NOMO-1 (cell line): Measurements from ENCODE around the gene LMNTD2.

Experiments
- DNase-seq, 2 experiments: peaks; one replicate each; lab custom pipeline; 2025; ENCODE audit not compliant: unreplicated experiment in 2 of 2; lab: John Stamatoyannopoulos, UW

Gene LMNTD2

DNA sequence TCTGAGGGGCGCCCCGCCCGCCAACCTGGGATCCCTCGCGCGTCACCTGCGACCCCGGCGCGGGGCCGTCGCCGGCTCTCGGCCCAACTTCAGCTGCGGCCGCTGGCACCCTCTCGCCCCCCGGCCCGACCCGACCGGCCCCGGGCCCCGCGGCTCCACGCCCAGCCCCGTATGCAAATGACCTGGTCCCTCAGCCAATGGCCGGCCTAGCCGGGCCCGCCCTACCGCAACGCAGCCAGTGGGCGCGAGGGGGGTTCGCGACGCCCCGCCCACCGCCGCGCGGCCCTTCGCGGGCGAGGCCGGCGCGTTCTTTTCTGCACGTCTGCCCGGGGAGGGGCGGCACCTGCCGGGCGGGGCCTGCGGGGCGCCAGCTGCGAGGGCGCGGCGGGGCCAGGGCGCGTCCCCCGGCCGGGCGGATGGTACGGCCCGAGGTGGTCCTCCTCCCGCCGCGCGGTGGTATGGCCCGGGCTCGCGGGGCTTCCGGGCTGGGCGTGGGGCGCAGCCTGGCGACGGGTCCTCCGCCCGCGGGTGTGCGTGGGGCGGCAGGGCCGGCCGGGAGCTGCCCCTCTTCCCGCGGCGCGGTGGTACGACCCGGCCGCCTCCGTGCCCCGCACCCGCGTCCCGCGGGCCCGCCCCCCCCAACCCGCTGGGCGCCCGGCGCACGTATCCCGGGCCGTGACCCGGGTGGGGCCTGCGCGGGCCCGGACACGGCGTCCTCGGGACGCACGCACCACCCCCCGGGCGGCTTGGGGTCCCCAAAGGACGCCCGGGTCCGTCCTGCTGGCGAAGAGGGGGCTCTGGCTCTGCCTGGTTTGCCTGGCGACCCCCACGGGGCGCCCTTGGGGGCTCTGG is 8.0 kb upstream of the LMNTD2 start:
- peak; percentile 91 to 98 for DNase-seq

DNA sequence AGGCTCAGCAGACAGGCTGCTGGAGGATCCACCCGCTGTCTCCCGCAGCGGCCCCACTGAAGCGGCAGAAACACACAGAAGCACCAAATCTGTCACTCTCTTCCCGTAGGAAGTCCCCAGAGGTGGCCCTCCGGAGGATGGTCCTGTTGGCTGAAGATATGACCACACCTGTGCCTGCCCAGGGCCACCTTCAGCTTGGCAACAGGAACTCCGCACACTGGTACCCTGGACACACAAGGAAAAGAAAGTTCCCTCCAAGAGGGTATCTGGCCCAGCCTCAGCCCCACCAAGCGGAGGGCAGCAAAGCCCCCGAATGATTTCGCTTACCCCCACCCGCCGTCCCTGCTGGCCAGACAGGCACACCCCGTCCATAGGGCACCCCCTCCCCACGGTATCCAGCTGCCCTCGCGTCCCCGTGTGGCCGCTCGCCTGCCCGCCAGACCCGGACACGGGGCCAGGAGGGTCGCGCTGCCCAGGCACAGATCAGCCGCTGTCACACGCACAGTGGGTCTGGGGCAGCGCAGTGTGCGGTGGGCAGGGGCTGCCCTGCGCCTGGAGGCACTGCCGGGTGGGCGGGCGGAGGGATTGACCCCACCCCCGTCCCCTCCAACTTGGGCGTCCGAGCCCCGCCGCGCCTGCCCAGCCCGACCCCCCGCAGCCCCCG is 7.2 kb upstream of the LMNTD2 start:
- no peak for DNase-seq

DNA sequence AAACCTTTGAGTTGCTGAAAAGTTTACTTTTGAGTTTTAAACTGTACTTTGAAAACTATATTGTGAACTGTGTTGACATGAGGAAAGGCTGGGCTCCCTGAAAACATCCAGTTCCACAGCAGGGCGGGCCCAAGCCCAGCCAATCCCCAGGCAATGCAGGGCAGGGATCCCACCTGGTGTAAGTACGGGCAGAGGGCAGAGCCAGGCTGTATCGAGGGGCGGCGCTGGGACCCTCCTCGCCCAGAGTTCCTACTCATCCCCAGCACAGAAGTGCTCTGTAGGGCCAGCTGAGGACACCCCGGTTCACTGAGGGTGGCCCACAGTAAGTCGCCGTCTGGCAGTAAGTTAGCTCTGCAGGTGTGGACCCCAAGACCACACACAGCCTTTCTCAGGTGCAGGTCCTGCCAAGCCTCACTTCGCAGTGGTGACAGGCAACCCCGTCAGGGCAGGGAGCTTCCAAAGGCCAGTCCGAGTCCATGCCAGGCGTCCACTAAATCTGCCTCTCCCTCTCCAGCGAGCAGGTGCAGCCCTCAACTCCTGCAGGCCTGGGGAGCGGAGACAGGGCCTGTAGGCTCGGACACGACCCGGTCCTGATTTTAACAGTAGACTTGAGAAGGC is 6.6 kb upstream of the LMNTD2 start:
- DNase-seq: no peak

DNA sequence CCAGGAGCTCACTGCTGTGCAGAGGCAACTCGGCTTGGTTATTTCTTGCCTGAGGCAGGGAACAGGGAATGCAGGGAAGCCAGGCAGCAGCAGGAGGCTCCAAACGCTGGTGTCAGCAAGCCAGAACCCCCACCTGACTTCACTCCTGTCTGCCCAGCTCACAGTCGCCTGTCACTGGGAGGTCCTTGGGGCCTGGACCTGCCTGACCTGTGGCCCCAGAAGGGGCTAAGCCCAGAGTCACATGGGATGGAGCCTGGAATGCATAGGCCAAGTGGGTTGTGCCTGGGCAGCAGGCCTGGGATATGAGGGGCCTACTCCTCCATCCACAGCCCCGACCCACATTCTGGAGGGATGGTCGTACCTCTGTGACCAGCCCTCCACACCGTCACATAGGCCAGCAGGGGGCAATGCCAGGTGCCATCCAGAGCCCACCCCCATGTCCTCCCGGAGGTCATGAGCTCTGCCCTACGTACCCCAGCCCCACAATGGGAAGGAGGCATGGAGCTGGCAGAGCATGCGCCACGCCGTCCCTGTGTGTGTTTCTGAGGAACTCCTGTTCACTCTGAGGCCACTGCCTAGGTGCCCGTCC is 5.5 kb upstream of the LMNTD2 start:
- no peak for DNase-seq

DNA sequence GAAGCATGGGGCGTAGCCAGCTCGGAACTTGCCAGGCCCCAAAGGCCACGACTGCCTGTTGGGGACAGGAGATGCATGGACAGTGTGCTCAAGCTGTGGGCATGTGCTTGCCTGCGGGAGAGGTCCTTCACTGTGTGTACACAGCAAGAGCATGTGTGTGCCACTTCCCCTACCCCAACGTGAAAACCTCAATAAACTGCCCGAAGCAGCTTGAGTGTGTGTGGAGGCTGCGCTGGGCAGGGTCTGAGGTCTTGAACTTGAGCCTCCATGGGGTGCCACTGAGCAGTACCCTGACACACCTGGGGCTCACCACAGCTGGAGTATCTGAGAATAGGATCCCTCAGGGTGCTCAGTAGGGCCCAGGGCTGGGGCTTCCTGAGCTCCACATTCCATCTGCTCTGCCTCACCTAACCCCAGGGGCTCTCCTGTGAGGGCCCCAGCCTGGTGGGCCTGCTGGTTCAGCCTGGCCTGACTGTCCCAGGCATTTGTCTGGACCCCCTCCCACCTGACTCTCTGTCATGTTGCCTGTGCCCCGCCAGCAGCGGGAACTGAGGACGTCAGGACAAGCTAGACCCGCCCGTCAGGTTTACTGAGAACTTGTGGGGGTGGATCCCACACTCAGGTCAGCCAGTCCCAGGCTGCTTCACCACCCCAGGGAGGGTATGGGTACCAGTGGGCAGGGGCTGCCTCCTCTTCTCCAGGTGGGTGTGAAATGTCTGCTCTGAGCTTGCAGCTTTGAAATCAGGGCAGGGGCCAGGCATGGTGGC is 3.5 kb upstream of the LMNTD2 start:
- no peak for DNase-seq

DNA sequence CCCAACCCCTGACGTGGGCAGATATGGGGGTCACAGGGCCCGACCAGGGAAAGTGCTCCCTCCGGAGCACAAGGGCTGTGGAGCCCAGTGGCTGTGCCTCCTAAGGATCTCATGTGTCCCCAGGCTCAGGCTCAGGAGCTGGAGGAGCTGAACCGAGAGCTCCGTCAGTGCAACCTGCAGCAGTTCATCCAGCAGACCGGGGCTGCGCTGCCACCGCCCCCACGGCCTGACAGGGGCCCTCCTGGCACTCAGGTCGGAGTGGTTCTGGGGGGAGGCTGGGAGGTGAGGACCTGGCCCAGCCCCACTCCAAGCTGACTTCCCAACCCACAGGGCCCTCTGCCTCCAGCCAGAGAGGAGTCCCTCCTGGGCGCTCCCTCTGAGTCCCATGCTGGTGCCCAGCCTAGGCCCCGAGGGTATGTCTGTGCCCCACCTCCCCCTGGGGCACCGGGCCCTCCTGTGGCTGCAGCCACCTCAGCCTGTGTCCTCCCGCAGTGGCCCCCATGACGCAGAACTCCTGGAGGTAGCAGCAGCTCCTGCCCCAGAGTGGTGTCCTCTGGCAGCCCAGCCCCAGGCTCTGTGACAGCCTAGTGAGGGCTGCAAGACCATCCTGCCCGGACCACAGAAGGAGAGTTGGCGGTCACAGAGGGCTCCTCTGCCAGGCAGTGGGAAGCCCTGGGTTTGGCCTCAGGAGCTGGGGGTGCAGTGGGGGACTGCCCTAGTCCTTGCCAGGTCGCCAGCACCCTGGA is 2.7 kb upstream of the LMNTD2 start:
- no peak for DNase-seq

DNA sequence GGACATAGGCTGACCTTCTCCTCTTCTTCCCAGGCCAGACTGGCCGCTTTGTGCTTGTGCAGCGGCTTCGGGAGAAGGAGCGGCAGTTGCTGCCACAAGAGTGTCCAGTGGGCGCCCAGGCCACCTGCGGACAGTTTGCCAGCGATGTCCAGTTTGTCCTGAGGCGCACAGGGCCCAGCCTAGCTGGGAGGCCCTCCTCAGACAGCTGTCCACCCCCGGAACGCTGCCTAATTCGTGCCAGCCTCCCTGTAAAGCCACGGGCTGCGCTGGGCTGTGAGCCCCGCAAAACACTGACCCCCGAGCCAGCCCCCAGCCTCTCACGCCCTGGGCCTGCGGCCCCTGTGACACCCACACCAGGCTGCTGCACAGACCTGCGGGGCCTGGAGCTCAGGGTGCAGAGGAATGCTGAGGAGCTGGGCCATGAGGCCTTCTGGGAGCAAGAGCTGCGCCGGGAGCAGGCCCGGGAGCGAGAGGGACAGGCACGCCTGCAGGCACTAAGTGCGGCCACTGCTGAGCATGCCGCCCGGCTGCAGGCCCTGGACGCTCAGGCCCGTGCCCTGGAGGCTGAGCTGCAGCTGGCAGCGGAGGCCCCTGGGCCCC is 1.6 kb upstream of the LMNTD2 start:
- DNase-seq: no peak

DNA sequence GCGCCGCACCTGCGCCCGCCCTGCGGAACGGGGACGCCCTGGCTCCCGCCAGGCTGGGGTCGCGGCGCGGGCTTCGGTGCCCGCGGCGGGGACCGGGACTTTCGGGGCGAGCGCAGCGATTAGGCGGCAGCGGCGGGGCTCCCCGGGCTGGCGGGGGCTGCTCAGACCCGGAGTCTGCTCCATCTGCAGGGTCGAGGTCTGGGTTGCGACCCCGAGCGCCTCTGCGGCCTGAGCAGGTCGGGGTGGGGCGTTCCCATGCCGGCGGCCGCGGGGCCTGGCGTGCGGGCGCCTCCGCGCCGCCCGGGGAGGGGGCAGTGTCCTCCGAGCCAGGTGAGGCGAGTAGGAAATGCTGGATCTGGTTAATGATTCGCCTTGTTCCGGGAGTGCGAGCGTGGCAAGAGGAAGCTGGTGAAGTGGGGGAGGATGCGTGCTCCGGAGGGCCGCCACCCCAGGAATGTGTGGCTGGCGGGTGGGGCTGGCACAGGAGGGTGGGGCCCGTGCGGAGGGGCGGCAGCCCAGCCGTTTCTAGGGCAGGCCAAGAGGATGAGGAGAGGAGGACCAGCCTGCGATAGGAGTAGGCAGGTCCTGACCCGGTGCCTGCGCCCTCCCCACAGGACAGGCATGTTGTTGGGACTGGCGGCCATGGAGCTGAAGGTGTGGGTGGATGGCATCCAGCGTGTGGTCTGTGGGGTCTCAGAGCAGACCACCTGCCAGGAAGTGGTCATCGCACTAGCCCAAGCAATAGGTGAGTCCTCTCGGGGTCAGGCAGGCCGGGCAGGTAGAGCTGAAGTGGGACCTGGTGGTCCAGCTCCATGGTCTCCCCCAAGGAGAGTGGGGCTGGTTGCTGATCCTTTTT is 838 bp upstream of the LMNTD2 start:
- DNase-seq: peak; percentile 10 to 40

DNA sequence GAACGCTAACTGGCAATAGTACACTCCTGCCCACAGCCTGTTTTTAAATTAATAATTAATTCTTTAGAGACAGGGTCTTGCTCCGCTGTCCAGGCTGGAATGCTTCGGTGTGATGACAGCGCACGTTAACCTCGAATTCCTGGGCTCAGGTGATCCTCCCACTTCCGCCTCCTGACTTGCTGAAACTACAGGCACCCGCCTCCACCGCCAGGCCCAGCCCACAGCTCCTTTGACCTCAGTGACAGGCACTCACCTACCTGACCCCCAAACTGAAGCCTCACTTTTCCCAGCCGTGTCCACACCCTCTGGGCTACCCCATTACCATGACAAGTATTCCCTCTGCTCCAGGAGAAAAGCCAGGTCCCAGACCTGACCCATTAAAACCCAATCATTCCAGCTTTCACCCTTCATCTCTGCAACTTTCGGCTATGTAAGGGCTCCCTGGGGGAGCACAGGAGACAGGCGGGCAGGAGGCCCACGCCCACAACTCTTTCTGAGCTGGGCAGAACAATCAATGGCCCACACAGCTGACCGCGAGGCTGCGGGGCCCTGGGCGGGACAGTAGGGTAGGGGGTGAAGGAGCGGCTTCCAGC is 730 bp downstream of the LMNTD2 start:
- DNase-seq: no peak

DNA sequence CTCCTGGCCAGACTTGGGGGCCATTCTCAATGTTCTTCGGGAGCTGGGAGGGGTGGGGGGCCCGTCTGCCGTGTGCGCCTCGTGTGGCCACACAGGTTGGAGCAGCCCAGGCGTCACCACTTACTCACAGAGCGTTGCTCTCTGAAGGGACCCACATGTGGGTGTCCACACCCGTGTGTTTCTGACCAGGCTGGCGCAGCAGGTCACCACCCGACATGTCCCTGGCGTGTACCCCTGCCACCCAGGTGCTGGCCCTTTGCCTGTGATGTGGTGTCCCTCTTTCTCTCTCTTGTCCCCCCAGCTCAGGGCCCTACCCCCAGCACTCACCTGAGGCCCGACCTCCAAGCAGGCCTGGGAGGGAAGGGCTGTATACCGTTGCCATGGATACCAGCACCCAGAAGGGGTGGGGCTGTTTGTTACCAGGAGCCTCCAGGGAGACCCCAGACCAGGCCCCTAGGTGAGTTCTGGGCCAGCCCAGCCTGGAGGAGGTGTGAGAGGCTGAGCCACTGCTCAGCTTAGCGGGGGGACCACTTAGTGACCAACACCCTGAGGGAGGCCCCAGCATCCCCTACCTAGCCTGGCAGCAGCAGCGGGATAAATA is 1.4 kb downstream of the LMNTD2 start:
- no peak for DNase-seq

DNA sequence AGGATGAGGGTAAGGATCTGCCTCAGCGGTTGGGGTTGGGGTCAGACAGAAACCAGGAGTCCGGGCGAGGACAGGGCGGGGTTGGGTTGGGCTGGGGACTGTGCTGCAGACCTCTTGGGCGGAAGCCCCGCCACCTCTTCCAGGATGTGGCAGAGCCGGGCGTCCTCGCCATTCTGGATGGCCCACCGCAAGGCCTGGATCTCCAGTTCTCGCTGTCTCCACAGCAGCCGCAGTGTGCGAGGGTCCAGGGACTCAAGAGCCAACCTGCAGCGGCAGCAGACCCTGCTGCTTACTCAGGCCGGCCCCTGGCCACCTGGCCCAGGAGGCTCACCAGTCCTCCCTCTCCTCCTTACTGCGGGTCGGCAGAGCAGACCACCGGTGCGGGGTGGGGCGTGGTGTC is 2.0 kb downstream of the LMNTD2 start:
- no peak for DNase-seq

DNA sequence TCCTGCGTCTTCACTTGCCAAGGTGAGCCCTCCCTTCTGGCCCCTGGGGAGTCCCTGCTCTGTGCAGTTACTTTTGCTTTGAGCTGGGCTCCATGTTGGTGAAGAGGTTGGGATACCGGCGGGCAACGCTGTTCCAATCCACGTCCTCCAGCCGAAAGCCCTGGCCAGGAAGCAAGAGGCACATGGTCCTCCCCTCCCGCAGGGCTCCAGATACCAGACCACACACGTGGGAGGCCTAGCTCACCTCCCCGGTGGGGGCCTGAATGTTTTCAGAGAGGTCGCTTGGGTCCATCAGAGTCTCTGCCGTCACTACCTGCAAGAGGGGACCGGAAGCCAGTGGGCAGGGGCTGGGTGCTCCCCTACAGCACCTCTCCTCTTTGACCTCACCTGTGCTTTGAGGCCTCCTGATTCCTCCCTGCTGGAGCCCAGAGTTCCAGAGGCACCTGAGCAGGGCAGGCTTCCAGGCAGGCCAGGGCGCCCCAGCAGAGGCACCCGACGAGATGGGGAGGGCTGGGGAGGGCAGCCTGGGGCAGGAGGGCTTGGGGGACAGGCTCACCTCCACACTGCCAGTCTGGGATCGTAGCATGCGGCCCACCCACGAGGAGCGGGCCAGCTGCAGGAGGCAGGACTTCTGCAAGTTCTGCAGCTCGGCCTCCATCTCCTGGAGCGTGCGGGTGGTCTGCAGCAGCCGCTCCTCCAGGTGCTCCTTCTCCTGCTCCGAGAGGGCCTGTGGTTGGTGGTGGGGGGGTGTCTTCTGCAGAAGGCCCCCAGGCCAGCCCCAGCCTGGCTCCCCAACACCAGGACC is 3.0 kb downstream of the LMNTD2 start:
- no peak for DNase-seq

DNA sequence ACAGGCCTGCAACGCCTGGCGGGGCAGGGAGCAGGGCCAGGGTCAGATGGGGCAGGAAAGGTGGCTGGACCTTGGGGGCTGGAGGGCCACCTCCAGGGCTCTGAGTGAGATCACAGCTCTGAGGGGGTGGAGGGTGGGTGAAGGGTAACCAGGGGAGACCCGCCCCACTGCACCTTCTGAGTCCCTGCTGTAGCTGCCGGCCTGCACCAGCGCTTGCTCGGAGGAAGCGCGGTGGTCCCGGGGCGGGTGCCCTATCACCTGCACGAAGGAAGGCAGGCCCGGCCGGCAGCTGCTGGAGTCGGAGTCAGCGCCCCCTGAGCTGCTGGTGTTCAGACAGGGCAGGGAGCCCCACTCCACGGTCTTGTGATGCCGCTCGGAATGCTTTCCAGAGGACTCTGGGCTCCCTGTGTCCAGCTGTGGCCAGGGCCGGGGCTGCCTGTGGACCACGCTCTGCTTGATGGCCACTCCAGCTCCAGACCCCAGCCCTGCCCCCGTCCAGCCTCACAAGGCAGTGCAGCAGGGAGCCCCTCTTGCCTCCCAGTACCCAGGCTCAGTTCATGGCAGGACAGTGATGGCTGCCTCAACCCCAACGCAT is 3.8 kb downstream of the LMNTD2 start:
- no peak for DNase-seq

DNA sequence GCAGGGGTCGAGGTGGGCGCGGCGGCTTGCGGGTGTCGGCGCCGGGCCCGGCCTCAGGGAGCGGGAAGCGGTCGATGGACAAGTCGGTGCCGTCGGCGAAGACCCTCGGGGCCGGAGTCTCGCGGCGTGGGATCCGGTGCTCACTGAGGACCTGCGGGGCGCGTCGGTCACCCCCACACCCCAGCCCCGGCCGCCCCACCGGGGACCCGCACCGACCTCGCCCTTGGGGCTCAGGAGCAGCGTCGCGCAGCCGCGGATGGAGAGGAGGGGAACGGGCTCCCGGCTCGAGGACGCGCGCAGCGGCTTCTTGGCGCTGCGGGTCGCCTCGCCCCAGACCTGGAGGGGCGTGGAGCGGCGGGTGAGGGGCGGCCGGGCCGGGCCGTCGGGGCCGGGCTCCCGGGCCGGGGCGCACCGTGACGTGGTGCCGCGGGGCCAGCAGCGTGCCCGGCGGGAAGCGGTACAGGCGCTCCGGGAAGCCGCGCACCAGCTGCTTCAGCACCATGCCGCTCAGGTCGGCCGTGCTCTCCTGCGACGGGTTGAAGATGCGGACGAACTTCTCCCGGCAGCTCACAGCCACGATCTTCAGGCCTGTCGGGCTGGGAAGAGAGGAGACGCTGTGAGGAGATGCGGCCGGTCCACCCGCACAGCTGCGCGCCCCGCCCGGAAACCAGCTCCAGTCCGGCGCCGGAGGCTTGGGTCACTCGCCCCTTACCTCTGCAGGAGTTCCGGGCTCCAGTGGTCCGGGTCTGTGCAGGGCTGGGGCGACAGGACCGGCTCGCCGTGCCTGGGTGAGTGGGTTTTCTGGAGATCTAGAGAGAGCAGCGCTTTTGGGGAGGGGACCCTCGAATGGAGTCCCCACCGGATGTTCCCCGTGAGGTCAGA is 4.5 kb downstream of the LMNTD2 start:
- no peak for DNase-seq

DNA sequence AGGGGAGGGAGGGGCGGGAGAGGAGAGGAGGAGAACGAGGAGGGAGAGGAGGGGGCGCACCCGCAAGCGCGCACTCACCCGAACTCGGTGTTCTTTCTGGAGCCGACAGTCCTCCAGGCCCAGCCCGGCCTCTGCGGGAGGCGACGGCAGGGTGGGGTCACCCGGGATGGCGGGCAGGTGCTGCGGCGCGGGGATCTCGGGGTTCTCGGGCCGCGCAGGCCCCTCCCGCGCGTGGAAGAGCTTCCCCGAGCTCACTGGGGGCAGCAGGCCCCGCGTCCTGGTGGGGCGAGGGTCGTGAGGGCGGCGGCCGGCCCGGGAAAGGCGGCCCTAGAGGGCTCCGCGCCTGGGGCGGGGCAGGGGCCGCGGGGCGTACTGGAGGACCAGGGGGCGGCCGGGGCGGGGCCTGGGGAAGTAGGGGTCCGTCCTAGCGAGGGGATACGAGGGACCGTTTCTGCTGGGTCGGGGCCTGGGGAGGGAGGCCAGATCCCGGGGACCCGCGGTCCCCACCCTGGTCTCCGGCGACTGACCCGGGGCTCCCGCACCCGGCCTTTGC is 5.2 kb downstream of the LMNTD2 start:
- DNase-seq: no peak
